HG03378 (cell line): ENCODE results near the gene PCDHB11.
"Not testable (repeated sequence)": the region's sequence is repeated elsewhere in the genome, so short reads cannot be mapped to it uniquely, and the experiment has no call there.

Source experiments
- ATAC-seq: cut with Tn5 transposase; IDR thresholded peaks from one replicate; pipeline ENCODE4 v1.9.1; 2021; ENCODE audit warnings: mild to moderate bottlenecking, moderate library complexity; ENCODE audit not compliant: unreplicated experiment

Gene PCDHB11

GRCh38 chr5:141186897-141187512 lies 12.4 kb upstream of the PCDHB11 start, which contains the start of gene PCDHB9:
Gene PCDHB9 (plus strand): TSS chr5:141187161. CDS start chr5:141187319, 158 bp downstream.
- ATAC-seq: no peak

GRCh38 chr5:141188682-141189081 lies 10.7 kb upstream of the PCDHB11 start:
- not testable (repeated sequence) for ATAC-seq

- ATAC-seq: not testable (repeated sequence)
Measured at GRCh38 chr5:141189131-141189530, 10.3 kb upstream of the PCDHB11 start.

- ATAC-seq: no peak
Measured at GRCh38 chr5:141192110-141192725, 7.2 kb upstream of the PCDHB11 start, which contains the start of gene PCDHB10. Gene PCDHB10 (plus strand): TSS chr5:141192353. CDS start chr5:141192553, 200 bp downstream.

- not testable (repeated sequence) for ATAC-seq
Measured at GRCh38 chr5:141194332-141194731, 5.1 kb upstream of the PCDHB11 start.

- no peak for ATAC-seq
Measured at GRCh38 chr5:141196363-141196762, 3.1 kb upstream of the PCDHB11 start.

GRCh38 chr5:141201126-141201525 lies 1.7 kb downstream of the PCDHB11 start:
- ATAC-seq: not testable (repeated sequence)

- ATAC-seq: not testable (repeated sequence)
Measured at GRCh38 chr5:141201646-141202045, 2.2 kb downstream of the PCDHB11 start.

GRCh38 chr5:141208478-141208877 lies 9.1 kb downstream of the PCDHB11 start, which contains the start of gene PCDHB12:
Gene PCDHB12 (plus strand): TSS chr5:141208719. CDS start chr5:141208908, 189 bp downstream.
- ATAC-seq: no peak

- ATAC-seq: not testable (repeated sequence)
Measured at GRCh38 chr5:141210281-141210680, 10.9 kb downstream of the PCDHB11 start.

GRCh38 chr5:141210849-141211248 lies 11.4 kb downstream of the PCDHB11 start:
- ATAC-seq: not testable (repeated sequence)

- ATAC-seq: not testable (repeated sequence)
Measured at GRCh38 chr5:141213656-141214339, 14.4 kb downstream of the PCDHB11 start, which contains the start of gene PCDHB13. Gene PCDHB13 (plus strand): TSS chr5:141213919. CDS start chr5:141214124, 205 bp downstream.

GRCh38 chr5:141214583-141214982 lies 15.2 kb downstream of the PCDHB11 start:
- ATAC-seq: not testable (repeated sequence)

GRCh38 chr5:141215504-141215903 lies 16.1 kb downstream of the PCDHB11 start:
- ATAC-seq: not testable (repeated sequence)

- ATAC-seq: not testable (repeated sequence)
Measured at GRCh38 chr5:141216035-141216434, 16.6 kb downstream of the PCDHB11 start.

GRCh38 chr5:141223112-141223783 lies 23.8 kb downstream of the PCDHB11 start, which contains the start of gene PCDHB14:
Gene PCDHB14 (plus strand): TSS chr5:141223343. CDS start chr5:141223506, 163 bp downstream.
- ATAC-seq: no peak

GRCh38 chr5:141224844-141225243 lies 25.4 kb downstream of the PCDHB11 start:
- ATAC-seq: not testable (repeated sequence)

GRCh38 chr5:141225421-141225820 lies 26.0 kb downstream of the PCDHB11 start:
- ATAC-seq: not testable (repeated sequence)

GRCh38 chr5:141234109-141234667 lies 34.8 kb downstream of the PCDHB11 start:
- no peak for ATAC-seq

- ATAC-seq: not testable (repeated sequence)
Measured at GRCh38 chr5:141235922-141236321, 36.5 kb downstream of the PCDHB11 start.
